GM18520 (cell line): ENCODE data around the gene SLC35A3.
A peak's percentile ranks its signal among the peaks of the same experiment; 100 is the strongest.
"Not testable (repeated sequence)": the region's sequence is repeated elsewhere in the genome, so short reads cannot be mapped to it uniquely, and the experiment has no call there.

ENCODE experiments used
- ATAC-seq: cut with Tn5 transposase; IDR thresholded peaks from one replicate; pipeline ENCODE4 v1.9.1; 2021; ENCODE audit not compliant: unreplicated experiment

Gene SLC35A3

GRCh38 chr1:99969729-99970621 is at the start of gene SLC35A3:
SLC35A3 (plus strand) TSS chr1:99969996; CDS start chr1:99993555, 23,559 bp downstream.
- peak; percentile 91 for ATAC-seq

- ATAC-seq: no peak
Observed at GRCh38 chr1:99934801-99935200, 35.0 kb upstream of the SLC35A3 start.

DNA sequence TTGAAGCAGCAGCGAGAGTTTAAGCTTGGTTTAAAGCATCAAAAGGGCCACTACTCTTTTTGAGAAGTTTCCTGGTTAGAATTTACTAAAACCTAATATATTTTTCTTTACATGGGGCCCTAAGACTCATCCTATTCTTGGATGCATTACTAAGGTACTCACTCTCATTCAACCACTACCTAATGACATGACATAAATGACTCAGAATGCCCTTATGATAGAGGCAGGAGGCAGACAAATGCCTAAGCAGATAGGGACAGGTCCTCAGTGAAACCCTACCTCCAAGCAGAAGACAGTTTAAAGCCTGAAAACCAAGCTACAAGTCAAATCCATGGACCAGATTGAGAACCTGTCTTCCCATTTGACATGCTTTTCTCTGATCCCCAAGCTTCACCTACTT is 34.3 kb upstream of the SLC35A3 start:
- no peak for ATAC-seq

GRCh38 chr1:99936071-99936470 is 33.7 kb upstream of the SLC35A3 start:
- ATAC-seq: no peak

- ATAC-seq: no peak
Observed at GRCh38 chr1:99942723-99943122, 27.1 kb upstream of the SLC35A3 start.

- ATAC-seq: no peak
Observed at GRCh38 chr1:99943223-99943794, 26.5 kb upstream of the SLC35A3 start.

DNA sequence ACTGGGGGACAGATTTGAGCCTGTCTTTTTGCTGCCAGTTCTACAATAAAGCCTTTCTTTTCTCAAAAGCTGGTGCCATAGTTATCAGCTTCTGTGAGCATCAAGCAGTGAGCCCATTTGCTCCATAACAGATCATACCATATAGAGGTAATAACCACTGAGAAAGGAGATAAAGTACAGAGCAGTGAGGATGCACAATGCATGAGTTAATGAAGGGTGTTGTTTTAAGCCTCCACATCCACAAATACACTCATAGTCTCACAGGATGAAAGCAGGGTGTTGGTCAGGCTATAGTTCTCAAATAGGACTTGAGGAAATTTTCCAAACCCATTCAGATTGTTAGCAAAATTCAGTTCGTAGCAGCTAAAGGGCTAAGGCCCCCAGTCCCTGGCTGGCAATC is 25.6 kb upstream of the SLC35A3 start:
- ATAC-seq: no peak

DNA sequence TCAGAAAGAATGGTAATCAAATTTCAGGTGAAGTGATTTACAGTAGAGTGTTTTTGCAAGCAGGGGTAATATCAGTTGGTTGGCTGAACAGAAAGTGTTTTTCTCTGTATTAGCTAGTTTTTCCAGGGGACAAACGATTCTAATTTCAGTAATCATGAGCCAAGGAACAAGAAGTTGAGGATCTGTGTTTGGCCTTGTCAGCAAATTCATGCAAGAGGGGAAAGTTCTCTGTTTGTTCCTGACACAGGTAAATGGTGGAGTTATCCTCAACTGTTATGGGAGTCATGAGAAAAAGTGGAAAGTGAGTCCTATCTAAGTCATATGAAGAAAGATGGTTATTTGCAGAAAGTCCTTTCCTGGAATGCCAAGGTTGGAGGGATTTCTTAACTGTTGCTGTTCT is 24.6 kb upstream of the SLC35A3 start:
- no peak for ATAC-seq

DNA sequence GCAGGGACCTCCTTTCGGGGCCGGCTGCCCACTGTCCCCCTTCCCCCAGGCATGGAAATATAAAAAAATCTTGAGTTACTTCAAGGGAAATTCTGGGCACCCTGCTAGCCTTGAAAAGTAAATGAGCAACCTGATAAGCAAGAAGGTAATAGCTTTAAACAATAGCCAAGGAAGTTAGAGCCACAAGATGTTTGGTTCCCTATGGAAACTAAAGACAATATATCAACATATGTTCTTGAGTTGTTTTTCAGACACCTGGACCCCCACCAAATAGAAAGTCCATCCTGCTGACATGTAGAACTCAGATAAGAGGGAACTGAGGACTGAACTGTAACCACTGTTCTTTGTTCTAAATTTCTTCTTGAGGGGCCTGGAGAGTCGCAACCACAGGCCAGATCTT is 19.3 kb upstream of the SLC35A3 start:
- ATAC-seq: no peak

DNA sequence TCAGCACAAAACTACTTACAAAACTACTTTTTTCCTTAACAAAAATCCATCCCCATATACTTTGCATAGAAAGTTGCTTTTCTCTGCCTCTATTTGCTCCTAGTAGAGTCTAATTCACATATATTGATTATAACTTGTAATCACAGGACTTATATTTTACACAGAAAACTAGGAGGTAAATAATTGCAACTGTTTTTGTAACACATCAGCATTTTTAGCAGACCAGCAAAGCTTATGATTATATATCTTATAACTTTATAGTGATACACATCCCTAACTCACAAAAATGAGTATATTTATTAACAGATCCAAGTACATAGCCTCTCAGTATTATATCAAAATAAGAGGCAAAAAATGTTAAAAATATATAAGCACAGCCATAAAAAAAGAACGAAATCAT is 17.3 kb upstream of the SLC35A3 start:
- ATAC-seq: no peak

- no peak for ATAC-seq
Observed at GRCh38 chr1:99955375-99955774, 14.4 kb upstream of the SLC35A3 start.

- ATAC-seq: no peak
Observed at GRCh38 chr1:99956755-99957154, 13.0 kb upstream of the SLC35A3 start.

DNA sequence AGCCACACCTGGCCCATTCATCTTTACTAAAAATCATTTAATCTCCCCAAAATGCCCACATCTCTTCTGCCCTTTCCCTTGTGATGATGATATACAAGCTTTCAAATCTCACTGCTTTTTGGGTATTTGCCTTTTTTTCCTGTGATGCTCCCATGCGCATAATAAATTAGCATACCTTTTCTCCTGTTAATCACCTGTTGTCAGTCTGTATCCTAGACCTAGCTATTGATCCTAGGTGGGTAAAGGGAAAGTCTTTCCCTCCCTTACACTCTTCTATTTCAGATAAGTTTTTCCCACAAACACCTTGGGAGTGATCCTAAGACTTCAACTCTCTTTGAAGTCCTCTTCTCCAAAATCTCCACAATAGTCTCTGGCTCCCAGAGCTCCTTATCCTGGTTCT is 12.0 kb upstream of the SLC35A3 start:
- ATAC-seq: no peak

DNA sequence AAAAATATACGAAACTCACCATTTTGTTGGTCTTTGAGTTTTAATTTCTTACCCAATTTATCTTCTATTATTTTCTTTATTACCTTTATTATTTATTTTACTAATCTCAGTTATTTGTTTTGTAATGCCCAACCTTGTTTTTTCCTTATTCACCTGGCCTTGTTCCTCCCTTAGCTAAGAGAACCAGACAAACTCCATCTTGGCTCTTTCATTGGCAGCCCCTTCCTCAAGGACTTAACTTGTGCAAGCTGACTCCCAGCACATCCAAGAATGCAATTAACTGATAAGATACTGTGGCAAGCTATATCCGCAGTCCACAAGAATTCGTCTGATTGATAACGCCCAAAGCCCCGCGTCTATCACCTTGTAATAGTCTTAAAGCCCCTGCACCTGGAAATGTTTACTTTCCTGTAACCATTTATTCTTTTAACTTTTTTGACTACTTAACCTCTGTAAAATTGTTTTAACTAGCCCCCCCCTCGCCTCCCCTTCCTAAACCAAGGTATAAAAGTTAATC is 10.5 kb upstream of the SLC35A3 start:
- not testable (repeated sequence) for ATAC-seq

DNA sequence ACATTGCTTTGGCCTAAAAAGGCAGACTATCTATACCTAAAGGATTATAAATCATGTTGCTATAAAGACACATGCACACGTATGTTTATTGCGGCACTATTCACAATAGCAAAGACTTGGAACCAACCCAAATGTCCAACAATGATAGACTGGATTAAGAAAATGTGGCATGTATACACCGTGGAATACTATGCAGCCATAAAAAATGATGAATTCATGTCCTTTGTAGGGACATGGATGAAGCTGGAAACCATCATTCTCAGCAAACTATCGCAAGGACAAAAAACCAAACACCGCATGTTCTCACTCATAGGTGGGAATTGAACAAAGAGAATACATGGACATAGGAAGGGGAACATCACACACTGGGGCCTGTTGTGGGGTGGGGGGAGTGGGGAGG is 9.5 kb upstream of the SLC35A3 start:
- not testable (repeated sequence) for ATAC-seq

- ATAC-seq: no peak
Observed at GRCh38 chr1:99963041-99963795, 6.6 kb upstream of the SLC35A3 start.

- no peak for ATAC-seq
Observed at GRCh38 chr1:99964806-99965205, 5.0 kb upstream of the SLC35A3 start.

DNA sequence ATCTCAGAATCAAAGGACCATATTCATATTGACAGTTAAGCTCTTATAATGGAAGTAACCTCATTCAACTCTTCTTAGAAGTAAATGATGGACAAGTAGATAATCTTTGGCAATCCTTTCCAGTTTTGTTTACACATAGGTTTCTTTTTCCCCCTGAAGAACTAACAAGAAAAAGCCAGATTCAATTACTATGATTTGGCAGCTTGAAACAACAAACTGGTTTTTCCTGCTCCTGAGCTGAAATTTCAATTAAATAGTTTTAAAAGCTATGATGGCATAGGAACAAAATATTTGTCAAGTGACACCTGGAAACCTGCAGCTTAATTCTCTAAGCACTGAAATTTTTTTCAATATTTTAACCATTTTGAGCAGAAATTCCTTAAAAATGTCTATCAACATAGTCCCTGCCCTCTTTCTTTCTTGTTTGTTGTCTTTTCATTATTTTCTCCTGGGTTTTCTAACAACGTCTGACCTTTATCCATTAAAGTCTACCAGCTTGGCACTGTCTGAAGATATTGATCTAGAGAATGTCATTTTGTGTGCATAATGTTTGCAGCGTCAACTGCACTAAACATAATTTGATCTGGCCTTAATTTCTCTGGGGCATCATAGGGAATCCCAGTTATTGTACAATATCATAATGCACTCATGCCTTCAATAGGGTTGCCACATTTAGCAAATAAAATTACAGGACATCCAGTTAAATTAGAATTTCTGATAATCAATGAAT is 4.0 kb upstream of the SLC35A3 start:
- ATAC-seq: no peak

DNA sequence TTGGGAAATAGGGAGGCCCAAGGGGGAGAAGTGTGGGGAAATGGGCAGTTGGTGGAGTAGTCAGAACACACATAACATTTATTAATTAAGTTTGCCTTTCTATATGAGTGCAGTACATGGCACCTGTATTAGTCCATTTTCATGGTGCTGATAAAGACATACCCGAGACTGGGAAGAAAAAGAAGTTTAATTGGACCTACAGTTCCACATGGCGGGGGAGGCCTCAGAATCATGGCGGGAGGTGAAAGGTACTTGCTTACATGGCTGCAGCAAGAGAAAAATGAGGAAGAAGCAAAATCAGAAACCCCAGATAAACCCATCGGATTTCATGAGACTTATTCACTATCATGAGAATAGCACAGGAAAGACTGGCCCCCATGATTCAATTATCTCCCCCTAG is 1.6 kb upstream of the SLC35A3 start:
- ATAC-seq: no peak

GRCh38 chr1:99969260-99969728 is 502 bp upstream of the SLC35A3 start:
- no peak for ATAC-seq
